Endometrial microvascular endothelial cells (primary cell): ENCODE data around the gene KBTBD2. TPM values are rescaled to one million over a fixed set of nuclear protein-coding genes. Genes with fewer than 3 reads are reported as not detected.
"Not testable (repeated sequence)": the region's sequence is repeated elsewhere in the genome, so short reads cannot be mapped to it uniquely, and the experiment has no call there.

ENCODE experiments used
- in situ Hi-C: cut with HindIII; loops from 2 replicates; pipeline ENCODE4 v1.10.0; 2017; ENCODE audit warnings: low sequenced_read_pairs, low pct_unique_long_range_greater_than_20kb; ENCODE audit errors: inconsistent ontology term
- total RNA-seq: library from RNA; depleted of rRNA; stranded (reverse); fragments of >200 nt; gene quantifications from one replicate; pipeline ENCODE4 v1.2.3, GENCODE V29; 2015; ENCODE audit errors: inconsistent ontology term

Gene KBTBD2
- total RNA-seq, 1 donor from 2014 or later: 26.5 TPM

DNA sequence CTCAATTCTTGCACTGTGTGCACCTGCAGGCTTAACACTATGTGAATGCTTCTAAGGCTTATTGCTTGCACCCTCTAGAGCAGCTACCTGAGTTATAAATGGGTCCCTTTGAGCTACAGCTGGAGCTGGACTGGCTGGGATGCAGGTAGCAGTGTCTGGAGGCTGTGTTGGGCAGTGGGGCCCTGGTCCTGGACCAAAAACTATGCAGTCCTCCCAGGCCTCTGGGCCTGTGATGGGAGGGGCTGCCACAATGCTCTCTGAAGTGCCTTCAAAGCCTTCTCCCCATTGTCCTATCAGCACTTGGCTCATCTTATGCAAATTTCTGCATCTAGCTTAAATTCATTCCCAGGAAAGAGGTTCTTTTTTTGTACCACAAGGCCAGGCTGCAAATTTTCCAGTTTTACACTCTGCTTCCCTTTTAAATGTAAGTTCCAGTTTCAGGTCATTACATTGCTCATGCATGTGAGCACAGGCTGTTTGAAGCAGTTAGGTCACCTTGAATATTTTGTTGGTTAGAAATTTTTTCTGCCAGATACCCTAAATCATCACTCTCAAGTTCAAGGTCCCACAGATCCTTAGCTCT is 26.0 kb downstream of the KBTBD2 start:
- in situ Hi-C loops: no loop called here

- in situ Hi-C loops: not testable (repeated sequence)
Measured at GRCh38 chr7:32863872-32864271, 27.7 kb downstream of the KBTBD2 start.

- in situ Hi-C loops: no loop called here
Measured at GRCh38 chr7:32860090-32860489, 31.5 kb downstream of the KBTBD2 start.

- in situ Hi-C loops: no loop called here
Measured at GRCh38 chr7:32858648-32859047, 32.9 kb downstream of the KBTBD2 start.

DNA sequence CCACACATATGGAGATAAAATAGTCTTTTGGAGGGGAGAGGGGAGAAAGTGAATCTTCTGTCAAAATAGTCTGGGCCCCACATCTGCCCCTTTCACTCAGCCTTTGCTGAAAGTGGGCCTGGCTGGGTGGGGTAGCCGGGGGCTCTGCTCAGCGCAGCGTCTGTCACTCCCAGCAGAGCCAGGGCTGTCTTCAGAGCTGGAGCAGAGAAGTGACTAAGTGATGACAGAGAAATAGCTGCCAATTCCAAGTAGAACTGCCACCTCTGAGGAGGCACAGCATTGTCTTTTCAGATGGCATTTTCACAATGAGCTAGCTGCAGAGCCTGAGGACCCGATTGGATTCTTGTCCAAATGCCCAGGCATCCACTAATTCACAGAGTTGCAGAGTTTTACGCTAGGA is 34.5 kb downstream of the KBTBD2 start:
- in situ Hi-C loops: not testable (repeated sequence)

GRCh38 chr7:32855837-32856775 is 35.5 kb downstream of the KBTBD2 start:
- in situ Hi-C loops: not testable (repeated sequence)

DNA sequence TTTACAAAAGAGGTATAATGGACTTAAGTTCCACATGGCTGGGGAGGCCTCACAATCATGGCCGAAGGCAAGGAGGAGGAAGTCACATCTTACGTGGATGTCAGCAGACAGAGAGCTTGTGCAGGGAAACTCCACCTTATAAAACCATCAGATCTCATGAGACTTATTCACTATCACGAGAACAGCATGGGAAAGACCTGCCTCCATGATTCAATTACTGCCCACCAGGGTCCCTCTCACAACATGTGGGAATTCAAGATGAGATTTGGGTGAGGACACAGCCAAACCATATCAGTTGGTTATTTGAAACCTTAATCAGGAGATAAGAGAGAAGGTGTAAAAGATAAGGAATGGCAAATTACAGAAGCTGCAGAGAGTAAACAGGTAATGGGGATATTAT is 40.9 kb downstream of the KBTBD2 start:
- in situ Hi-C loops: not testable (repeated sequence)

- in situ Hi-C loops: not testable (repeated sequence)
Measured at GRCh38 chr7:32848655-32849054, 42.9 kb downstream of the KBTBD2 start.

GRCh38 chr7:32846630-32847225 is 44.8 kb downstream of the KBTBD2 start:
- in situ Hi-C loops: no loop called here

- in situ Hi-C loops: not testable (repeated sequence)
Measured at GRCh38 chr7:32844748-32845147, 46.8 kb downstream of the KBTBD2 start.

- in situ Hi-C loops: not testable (repeated sequence)
Measured at GRCh38 chr7:32843763-32844162, 47.8 kb downstream of the KBTBD2 start.

- in situ Hi-C loops: not testable (repeated sequence)
Measured at GRCh38 chr7:32839846-32840245, 51.7 kb downstream of the KBTBD2 start.

DNA sequence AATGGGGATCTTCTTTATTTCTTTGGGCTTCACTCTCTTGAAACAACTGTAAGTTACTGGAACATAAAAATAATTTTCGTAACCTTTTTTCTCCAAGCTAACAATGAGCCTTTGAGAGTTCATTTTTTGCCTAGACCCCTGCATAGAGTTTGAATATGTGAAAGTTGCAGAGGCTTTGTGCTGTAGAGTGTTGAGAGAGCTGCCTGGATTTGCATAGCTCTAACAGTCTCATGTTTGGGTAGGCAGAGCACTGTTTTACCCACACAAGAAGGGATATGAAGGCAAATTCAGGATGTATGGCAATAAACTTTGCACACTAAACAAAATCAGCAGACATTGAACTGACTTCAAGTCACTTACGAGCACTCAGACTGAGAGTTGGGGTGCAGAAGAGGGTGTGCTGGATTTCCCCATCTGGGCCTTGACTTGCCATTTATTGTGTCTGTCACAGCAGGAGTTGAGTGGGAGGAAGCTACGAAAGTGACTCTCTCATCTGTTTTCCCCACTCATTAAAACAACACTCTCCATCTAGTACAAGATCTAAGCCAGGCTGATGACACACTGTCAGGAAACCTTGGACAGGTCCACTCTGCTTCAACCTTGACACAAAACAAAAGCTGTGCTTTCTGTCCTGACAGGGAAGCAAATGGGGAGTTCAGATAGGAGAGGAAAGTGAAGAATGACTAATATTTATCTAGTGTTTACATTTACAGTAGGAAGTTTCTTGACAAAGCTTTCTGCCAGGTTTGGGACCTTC is 62.4 kb downstream of the KBTBD2 start:
- in situ Hi-C loops: not testable (repeated sequence)

Other genes with a start within 250 kb of the KBTBD2 start
- 114 TPM for gene FKBP9, start 65.7 kb upstream of the KBTBD2 start, total RNA-seq
- 20.3 TPM for gene NT5C3A, start 171.0 kb upstream of the KBTBD2 start, total RNA-seq
- 4.6 TPM for gene RP9, start 217.6 kb upstream of the KBTBD2 start, total RNA-seq
- 9.7 TPM for gene BBS9, start 237.8 kb upstream of the KBTBD2 start, total RNA-seq